WTC11 (cell line): ENCODE results near the gene CEP57. TPM values are rescaled to one million over a fixed set of nuclear protein-coding genes. Genes with fewer than 3 reads are reported as not detected.
A peak's percentile ranks its signal among the peaks of the same experiment; 100 is the strongest.

ENCODE experiments used
- ATAC-seq: fragments of 200-7000 bp; cut with Tn5 transposase; 2 replicates; pipeline ENCODE4 v1.10.0; 2021; ENCODE audit warnings: mild to moderate bottlenecking, moderate library complexity
- CTCF ChIA-PET: fragments of 300-600 bp; sonication (Branson Sonifier 250); formaldehyde crosslinking; loops from one replicate; lab custom pipeline; 2021; ENCODE audit warnings: antibody characterized with exemption; lab: Charles Lee
- POLR2A ChIA-PET: fragments of 350-600 bp; sonication (Branson Sonifier 250); formaldehyde crosslinking; loops from one replicate; lab custom pipeline; 2021; ENCODE audit warnings: antibody characterized with exemption; lab: Charles Lee
- DNase-seq: peaks from one replicate; pipeline ENCODE4 v3.0.0; 2021; ENCODE audit warnings: low spot score
- H3K27ac Mint-ChIP-seq: 2 replicates; pipeline ENCODE4 v1.8.0; 2021; ENCODE audit warnings: mixed read lengths
- H3K27me3 Mint-ChIP-seq: 2 replicates; pipeline ENCODE4 v1.8.0; 2021; ENCODE audit warnings: low read depth, mild to moderate bottlenecking, moderate library complexity, mixed read lengths
- H3K36me3 Mint-ChIP-seq: 2 replicates; pipeline ENCODE4 v1.8.0; 2021; ENCODE audit warnings: mixed read lengths
- H3K4me1 Mint-ChIP-seq: 2 replicates; pipeline ENCODE4 v1.8.0; 2022; ENCODE audit warnings: mixed read lengths
- H3K4me3 Mint-ChIP-seq: 2 replicates; pipeline ENCODE4 v1.8.0; 2021; ENCODE audit warnings: mild to moderate bottlenecking, moderate library complexity, mixed read lengths
- H3K9me3 Mint-ChIP-seq: 2 replicates; pipeline ENCODE4 v1.8.0; 2021; ENCODE audit warnings: mixed read lengths
- AR ChIP-seq: fragments of 250-450 bp; sonication (Bioruptor Pico); IDR thresholded peaks from 2 replicates; pipeline ENCODE4 v1.9.0; 2021; ENCODE audit warnings: mild to moderate bottlenecking
- ATF1 ChIP-seq: sonication (generic); formaldehyde crosslinking; IDR thresholded peaks from 2 replicates; pipeline ENCODE4 v1.8.1; 2023; ENCODE audit warnings: mild to moderate bottlenecking, moderate library complexity, missing genetic modification reagents
- CREM ChIP-seq: sonication (generic); formaldehyde crosslinking; IDR thresholded peaks from 2 replicates; pipeline ENCODE4 v1.8.1; 2022; ENCODE audit warnings: mild to moderate bottlenecking, missing genetic modification reagents, moderate library complexity
- ESRRA ChIP-seq: sonication (generic); formaldehyde crosslinking; IDR thresholded peaks from 2 replicates; pipeline ENCODE4 v1.8.1; 2022; ENCODE audit warnings: mild to moderate bottlenecking, missing genetic modification reagents, borderline replicate concordance
- GABPB1 ChIP-seq: sonication (generic); formaldehyde crosslinking; IDR thresholded peaks from 2 replicates; pipeline ENCODE4 v1.8.1; 2023; ENCODE audit warnings: mild to moderate bottlenecking, missing genetic modification reagents
- JAZF1 ChIP-seq: fragments of 250-450 bp; sonication (Bioruptor Pico); IDR thresholded peaks from 2 replicates; pipeline ENCODE4 v1.9.0; 2021; ENCODE audit warnings: moderate library complexity, mild to moderate bottlenecking, inconsistent platforms
- JUN ChIP-seq: sonication (generic); formaldehyde crosslinking; IDR thresholded peaks from 2 replicates; pipeline ENCODE4 v1.8.0; 2023; ENCODE audit warnings: mild to moderate bottlenecking, missing genetic modification reagents
- KAT7 ChIP-seq: sonication (generic); formaldehyde crosslinking; IDR thresholded peaks from 2 replicates; pipeline ENCODE4 v1.8.1; 2023; ENCODE audit warnings: missing genetic modification reagents, mild to moderate bottlenecking, borderline replicate concordance
- NFATC4 ChIP-seq: fragments of 250-450 bp; sonication (Bioruptor Pico); IDR thresholded peaks from 2 replicates; pipeline ENCODE4 v1.9.0; 2021; ENCODE audit warnings: mild to moderate bottlenecking
- RELA ChIP-seq: sonication (generic); formaldehyde crosslinking; IDR thresholded peaks from 2 replicates; pipeline ENCODE4 v1.8.1; 2022; ENCODE audit warnings: missing genetic modification reagents, mild to moderate bottlenecking, borderline replicate concordance
- SP1 ChIP-seq: sonication (generic); formaldehyde crosslinking; conservative IDR thresholded peaks from 2 replicates; pipeline ENCODE4 v1.8.1; 2022; ENCODE audit warnings: missing genetic modification reagents
- TCF7 ChIP-seq: sonication (generic); formaldehyde crosslinking; IDR thresholded peaks from 2 replicates; pipeline ENCODE4 v1.8.0; 2022; ENCODE audit warnings: mild to moderate bottlenecking, low read depth, missing genetic modification reagents, moderate library complexity
- USF1 ChIP-seq: sonication (generic); formaldehyde crosslinking; IDR thresholded peaks from 2 replicates; pipeline ENCODE4 v1.8.0; 2022; ENCODE audit warnings: mild to moderate bottlenecking, missing genetic modification reagents
- ZSCAN18 ChIP-seq: fragments of 250-450 bp; sonication (Bioruptor Pico); IDR thresholded peaks from 2 replicates; pipeline ENCODE4 v2.1.2; 2022; ENCODE audit warnings: mild to moderate bottlenecking, moderate library complexity
- total RNA-seq: library from RNA; stranded (reverse); gene quantifications from 3 replicates; pipeline ENCODE4 v1.2.3, GENCODE V29; 2021
- TF ChIP-seq, protein P1 (sequence below): sonication (generic); formaldehyde crosslinking; IDR thresholded peaks from 2 replicates; pipeline ENCODE4 v1.8.0; 2022; ENCODE audit warnings: mild to moderate bottlenecking, missing genetic modification reagents
- TF ChIP-seq, protein P2 (sequence below): sonication (generic); formaldehyde crosslinking; IDR thresholded peaks from 2 replicates; pipeline ENCODE4 v1.8.1; 2022; ENCODE audit warnings: mild to moderate bottlenecking, missing genetic modification reagents, moderate library complexity, borderline replicate concordance
- TF ChIP-seq, protein P3 (sequence below): sonication (generic); formaldehyde crosslinking; IDR thresholded peaks from 2 replicates; pipeline ENCODE4 v1.8.1; 2023; ENCODE audit warnings: mild to moderate bottlenecking, moderate library complexity, missing genetic modification reagents
- TF ChIP-seq, protein P4 (sequence below): sonication (generic); formaldehyde crosslinking; IDR thresholded peaks from 2 replicates; pipeline ENCODE4 v1.8.1; 2022; ENCODE audit warnings: missing genetic modification reagents, borderline replicate concordance
- TF ChIP-seq, protein P5 (sequence below): sonication (generic); formaldehyde crosslinking; IDR thresholded peaks from 2 replicates; pipeline ENCODE4 v1.8.1; 2023; ENCODE audit warnings: mild to moderate bottlenecking, missing genetic modification reagents

Gene CEP57
- total RNA-seq, 1 experiment from 2014 or later = 70.7 TPM

GRCh38 chr11:95790933-95791708, 823 bp downstream of the CEP57 start (continued):
- peak; percentile 90 for TF ChIP-seq USF1
- no peak for TF ChIP-seq JUN (CRISPR knock-in tag)
- no peak for TF ChIP-seq CREM (CRISPR knock-in tag)
- TF ChIP-seq AR (CRISPR knock-in tag) = no peak
- TF ChIP-seq, protein P1, sequence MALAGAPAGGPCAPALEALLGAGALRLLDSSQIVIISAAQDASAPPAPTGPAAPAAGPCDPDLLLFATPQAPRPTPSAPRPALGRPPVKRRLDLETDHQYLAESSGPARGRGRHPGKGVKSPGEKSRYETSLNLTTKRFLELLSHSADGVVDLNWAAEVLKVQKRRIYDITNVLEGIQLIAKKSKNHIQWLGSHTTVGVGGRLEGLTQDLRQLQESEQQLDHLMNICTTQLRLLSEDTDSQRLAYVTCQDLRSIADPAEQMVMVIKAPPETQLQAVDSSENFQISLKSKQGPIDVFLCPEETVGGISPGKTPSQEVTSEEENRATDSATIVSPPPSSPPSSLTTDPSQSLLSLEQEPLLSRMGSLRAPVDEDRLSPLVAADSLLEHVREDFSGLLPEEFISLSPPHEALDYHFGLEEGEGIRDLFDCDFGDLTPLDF = 0 out of 2 replicates have a peak, but pooled peaks have one; percentile 49
- TF ChIP-seq, protein P2, sequence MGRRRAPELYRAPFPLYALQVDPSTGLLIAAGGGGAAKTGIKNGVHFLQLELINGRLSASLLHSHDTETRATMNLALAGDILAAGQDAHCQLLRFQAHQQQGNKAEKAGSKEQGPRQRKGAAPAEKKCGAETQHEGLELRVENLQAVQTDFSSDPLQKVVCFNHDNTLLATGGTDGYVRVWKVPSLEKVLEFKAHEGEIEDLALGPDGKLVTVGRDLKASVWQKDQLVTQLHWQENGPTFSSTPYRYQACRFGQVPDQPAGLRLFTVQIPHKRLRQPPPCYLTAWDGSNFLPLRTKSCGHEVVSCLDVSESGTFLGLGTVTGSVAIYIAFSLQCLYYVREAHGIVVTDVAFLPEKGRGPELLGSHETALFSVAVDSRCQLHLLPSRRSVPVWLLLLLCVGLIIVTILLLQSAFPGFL (CRISPR knock-in tag) = 0 out of 2 replicates have a peak, but pooled peaks have one; percentile 16

- no peak for ATAC-seq
- DNase-seq = no peak
- ChIA-PET POLR2A (interaction anchor here (3.7 kb wide), 1 partner anchor 598 kb away, joined by 25 read pairs; the partner anchor contains the start of genes CCDC82 and JRKL), CTCF (interaction anchor here (0.8 to 1.8 kb wide), 2 partner anchors 86 to 640 kb away, joined by 5 read pairs; no protein-coding TSS in a partner anchor)
- H3K9me3 Mint-ChIP-seq = no peaks in the 10 kb centered on the region
- H3K27me3 Mint-ChIP-seq = no peaks in the 10 kb centered on the region
- H3K4me3 Mint-ChIP-seq = peak overlapping the region; percentile 99
- H3K36me3 Mint-ChIP-seq = peaks cover 11% of the 10 kb centered on the region
- peaks cover 34% of the 10 kb centered on the region for H3K4me1 Mint-ChIP-seq
- H3K27ac Mint-ChIP-seq = peak overlapping the region; percentile 10
- no peak for TF ChIP-seq ESRRA
- TF ChIP-seq JAZF1 (CRISPR knock-in tag) = no peak
- no peak for TF ChIP-seq ATF1 (CRISPR knock-in tag)
- TF ChIP-seq, protein P3, sequence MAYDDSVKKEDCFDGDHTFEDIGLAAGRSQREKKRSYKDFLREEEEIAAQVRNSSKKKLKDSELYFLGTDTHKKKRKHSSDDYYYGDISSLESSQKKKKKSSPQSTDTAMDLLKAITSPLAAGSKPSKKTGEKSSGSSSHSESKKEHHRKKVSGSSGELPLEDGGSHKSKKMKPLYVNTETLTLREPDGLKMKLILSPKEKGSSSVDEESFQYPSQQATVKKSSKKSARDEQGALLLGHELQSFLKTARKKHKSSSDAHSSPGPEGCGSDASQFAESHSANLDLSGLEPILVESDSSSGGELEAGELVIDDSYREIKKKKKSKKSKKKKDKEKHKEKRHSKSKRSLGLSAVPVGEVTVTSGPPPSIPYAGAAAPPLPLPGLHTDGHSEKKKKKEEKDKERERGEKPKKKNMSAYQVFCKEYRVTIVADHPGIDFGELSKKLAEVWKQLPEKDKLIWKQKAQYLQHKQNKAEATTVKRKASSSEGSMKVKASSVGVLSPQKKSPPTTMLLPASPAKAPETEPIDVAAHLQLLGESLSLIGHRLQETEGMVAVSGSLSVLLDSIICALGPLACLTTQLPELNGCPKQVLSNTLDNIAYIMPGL (CRISPR knock-in tag) = no peak
- no peak for TF ChIP-seq ZSCAN18
- TF ChIP-seq, protein P4, sequence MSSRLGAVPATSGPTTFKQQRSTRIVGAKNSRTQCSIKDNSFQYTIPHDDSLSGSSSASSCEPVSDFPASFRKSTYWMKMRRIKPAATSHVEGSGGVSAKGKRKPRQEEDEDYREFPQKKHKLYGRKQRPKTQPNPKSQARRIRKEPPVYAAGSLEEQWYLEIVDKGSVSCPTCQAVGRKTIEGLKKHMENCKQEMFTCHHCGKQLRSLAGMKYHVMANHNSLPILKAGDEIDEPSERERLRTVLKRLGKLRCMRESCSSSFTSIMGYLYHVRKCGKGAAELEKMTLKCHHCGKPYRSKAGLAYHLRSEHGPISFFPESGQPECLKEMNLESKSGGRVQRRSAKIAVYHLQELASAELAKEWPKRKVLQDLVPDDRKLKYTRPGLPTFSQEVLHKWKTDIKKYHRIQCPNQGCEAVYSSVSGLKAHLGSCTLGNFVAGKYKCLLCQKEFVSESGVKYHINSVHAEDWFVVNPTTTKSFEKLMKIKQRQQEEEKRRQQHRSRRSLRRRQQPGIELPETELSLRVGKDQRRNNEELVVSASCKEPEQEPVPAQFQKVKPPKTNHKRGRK = no peak
- TF ChIP-seq TCF7 (CRISPR knock-in tag) = no peak
- no peak for TF ChIP-seq KAT7
- TF ChIP-seq JUN (CRISPR knock-in tag) = no peak
- no peak for TF ChIP-seq NFATC4 (CRISPR knock-in tag)
- TF ChIP-seq GABPB1 (CRISPR knock-in tag) = no peak
- TF ChIP-seq SP1 (CRISPR knock-in tag) = no peak
- TF ChIP-seq RELA (CRISPR knock-in tag) = no peak
- TF ChIP-seq, protein P2 (CRISPR knock-in tag) = no peak
- no peak for TF ChIP-seq USF1
- TF ChIP-seq, protein P5, sequence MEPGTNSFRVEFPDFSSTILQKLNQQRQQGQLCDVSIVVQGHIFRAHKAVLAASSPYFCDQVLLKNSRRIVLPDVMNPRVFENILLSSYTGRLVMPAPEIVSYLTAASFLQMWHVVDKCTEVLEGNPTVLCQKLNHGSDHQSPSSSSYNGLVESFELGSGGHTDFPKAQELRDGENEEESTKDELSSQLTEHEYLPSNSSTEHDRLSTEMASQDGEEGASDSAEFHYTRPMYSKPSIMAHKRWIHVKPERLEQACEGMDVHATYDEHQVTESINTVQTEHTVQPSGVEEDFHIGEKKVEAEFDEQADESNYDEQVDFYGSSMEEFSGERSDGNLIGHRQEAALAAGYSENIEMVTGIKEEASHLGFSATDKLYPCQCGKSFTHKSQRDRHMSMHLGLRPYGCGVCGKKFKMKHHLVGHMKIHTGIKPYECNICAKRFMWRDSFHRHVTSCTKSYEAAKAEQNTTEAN = no peak
Observed at GRCh38 chr11:95791709-95792033, 1.4 kb downstream of the CEP57 start.
